Measurements from ENCODE around the gene ESRRB. TPM values are rescaled to one million over a fixed set of nuclear protein-coding genes. Genes with fewer than 3 reads are reported as not detected.

The ESRRB gene
- total RNA-seq, 1 experiment from 2014 or later: 1.6 TPM

GRCh38 chr14:76352639-76353281 is 23.2 kb upstream of the ESRRB start:
- DNase-seq (ENCODE audit: low spot score) (peak; percentile 88), ATAC-seq (peak; percentile 90)
- POLR2A ChIA-PET: no interaction called here
- Mint-ChIP-seq H3K27ac (no peak overlapping the region), H3K4me3 (peak overlapping the region; percentile 56), H3K36me3 (no peaks in the 10 kb centered on the region), H3K9me3 (no peaks in the 10 kb centered on the region), H3K4me1 (peaks cover 30% of the 10 kb centered on the region), H3K27me3 (ENCODE audit: low read depth) (peaks cover 36% of the 10 kb centered on the region)
- CTCF ChIA-PET: interaction anchor here (0.5 to 2.5 kb wide), 30 partner anchors 15 to 685 kb away, joined by 3 to 36 read pairs (median 4); partner anchors contain the start of gene GPATCH2L
- no peak for TF ChIP-seq HMGA2 (CRISPR knock-in tag; IDR thresholded peaks at IDR 0.05)
- TF ChIP-seq OVOL2 (CRISPR knock-in tag; IDR thresholded peaks at IDR 0.05; ENCODE audit: borderline replicate concordance): no peak
- no peak for TF ChIP-seq JUN (CRISPR knock-in tag; IDR thresholded peaks at IDR 0.05)
- no peak for TF ChIP-seq TEAD4 (CRISPR knock-in tag; IDR thresholded peaks at IDR 0.05)
- TF ChIP-seq, protein P1, sequence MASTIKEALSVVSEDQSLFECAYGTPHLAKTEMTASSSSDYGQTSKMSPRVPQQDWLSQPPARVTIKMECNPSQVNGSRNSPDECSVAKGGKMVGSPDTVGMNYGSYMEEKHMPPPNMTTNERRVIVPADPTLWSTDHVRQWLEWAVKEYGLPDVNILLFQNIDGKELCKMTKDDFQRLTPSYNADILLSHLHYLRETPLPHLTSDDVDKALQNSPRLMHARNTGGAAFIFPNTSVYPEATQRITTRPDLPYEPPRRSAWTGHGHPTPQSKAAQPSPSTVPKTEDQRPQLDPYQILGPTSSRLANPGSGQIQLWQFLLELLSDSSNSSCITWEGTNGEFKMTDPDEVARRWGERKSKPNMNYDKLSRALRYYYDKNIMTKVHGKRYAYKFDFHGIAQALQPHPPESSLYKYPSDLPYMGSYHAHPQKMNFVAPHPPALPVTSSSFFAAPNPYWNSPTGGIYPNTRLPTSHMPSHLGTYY (CRISPR knock-in tag; IDR thresholded peaks at IDR 0.05): no peak
- TF ChIP-seq USF2 (CRISPR knock-in tag; IDR thresholded peaks at IDR 0.05): 0 out of 2 replicates have a peak, but pooled peaks have one; percentile 33
- no peak; the same call in 1 of the 2 replicates for TF ChIP-seq ZBTB21 (CRISPR knock-in tag; IDR thresholded peaks at IDR 0.05; ENCODE audit: borderline replicate concordance)
- peak; percentile 63; the same call in 1 of the 2 replicates for TF ChIP-seq SP1 (CRISPR knock-in tag; conservative IDR thresholded peaks at IDR 0.05)
- TF ChIP-seq, protein P2, sequence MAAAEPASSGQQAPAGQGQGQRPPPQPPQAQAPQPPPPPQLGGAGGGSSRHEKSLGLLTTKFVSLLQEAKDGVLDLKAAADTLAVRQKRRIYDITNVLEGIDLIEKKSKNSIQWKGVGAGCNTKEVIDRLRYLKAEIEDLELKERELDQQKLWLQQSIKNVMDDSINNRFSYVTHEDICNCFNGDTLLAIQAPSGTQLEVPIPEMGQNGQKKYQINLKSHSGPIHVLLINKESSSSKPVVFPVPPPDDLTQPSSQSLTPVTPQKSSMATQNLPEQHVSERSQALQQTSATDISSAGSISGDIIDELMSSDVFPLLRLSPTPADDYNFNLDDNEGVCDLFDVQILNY (CRISPR knock-in tag; IDR thresholded peaks at IDR 0.05): peak; percentile 75
- no peak for TF ChIP-seq ZNF423 (CRISPR knock-in tag; IDR thresholded peaks at IDR 0.05)
- no peak for TF ChIP-seq ATF6 (CRISPR knock-in tag; IDR thresholded peaks at IDR 0.05)
- no peak for TF ChIP-seq TCF7 (CRISPR knock-in tag; IDR thresholded peaks at IDR 0.05; ENCODE audit: low read depth)
- no peak for TF ChIP-seq E2F1 (CRISPR knock-in tag; IDR thresholded peaks at IDR 0.05)
- TF ChIP-seq, protein P3, sequence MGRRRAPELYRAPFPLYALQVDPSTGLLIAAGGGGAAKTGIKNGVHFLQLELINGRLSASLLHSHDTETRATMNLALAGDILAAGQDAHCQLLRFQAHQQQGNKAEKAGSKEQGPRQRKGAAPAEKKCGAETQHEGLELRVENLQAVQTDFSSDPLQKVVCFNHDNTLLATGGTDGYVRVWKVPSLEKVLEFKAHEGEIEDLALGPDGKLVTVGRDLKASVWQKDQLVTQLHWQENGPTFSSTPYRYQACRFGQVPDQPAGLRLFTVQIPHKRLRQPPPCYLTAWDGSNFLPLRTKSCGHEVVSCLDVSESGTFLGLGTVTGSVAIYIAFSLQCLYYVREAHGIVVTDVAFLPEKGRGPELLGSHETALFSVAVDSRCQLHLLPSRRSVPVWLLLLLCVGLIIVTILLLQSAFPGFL (CRISPR knock-in tag; IDR thresholded peaks at IDR 0.05; ENCODE audit: borderline replicate concordance): no peak
- no peak for TF ChIP-seq ZNF512 (CRISPR knock-in tag; IDR thresholded peaks at IDR 0.05; ENCODE audit: borderline replicate concordance)
- peak; percentile 48 for TF ChIP-seq ETV6 (CRISPR knock-in tag; IDR thresholded peaks at IDR 0.05)
- no peak for TF ChIP-seq ZSCAN18 (CRISPR knock-in tag; IDR thresholded peaks at IDR 0.05)
- TF ChIP-seq ESRRA (CRISPR knock-in tag; IDR thresholded peaks at IDR 0.05; ENCODE audit: borderline replicate concordance): no peak
- TF ChIP-seq RORB (CRISPR knock-in tag; IDR thresholded peaks at IDR 0.05): no peak
- TF ChIP-seq MLX (CRISPR knock-in tag; IDR thresholded peaks at IDR 0.05): 0 out of 2 replicates have a peak, but pooled peaks have one; percentile 46
- TF ChIP-seq SMAD4 (CRISPR knock-in tag; IDR thresholded peaks at IDR 0.05): no peak
- TF ChIP-seq ZNF219 (CRISPR knock-in tag; IDR thresholded peaks at IDR 0.05; ENCODE audit: borderline replicate concordance): no peak
- TF ChIP-seq GTF2I (CRISPR knock-in tag; conservative IDR thresholded peaks at IDR 0.05): no peak
- TF ChIP-seq CBFB (CRISPR knock-in tag; IDR thresholded peaks at IDR 0.05; ENCODE audit: low read depth): 0 out of 2 replicates have a peak, but pooled peaks have one; percentile 46
- TF ChIP-seq SMAD3 (CRISPR knock-in tag; IDR thresholded peaks at IDR 0.05; ENCODE audit: borderline replicate concordance): no peak
- TF ChIP-seq TEAD1 (CRISPR knock-in tag; IDR thresholded peaks at IDR 0.05): peak; percentile 13; the same call in 1 of the 2 replicates
- no peak for TF ChIP-seq NFATC4 (CRISPR knock-in tag; IDR thresholded peaks at IDR 0.05)
- TF ChIP-seq ZNF671 (CRISPR knock-in tag; IDR thresholded peaks at IDR 0.05): no peak

Data from WTC11 (cell line).